ENCODE results near the gene ACYP2.
"Not testable (repeated sequence)": the region's sequence is repeated elsewhere in the genome, so short reads cannot be mapped to it uniquely, and the experiment has no call there.

Gene ACYP2

DNA sequence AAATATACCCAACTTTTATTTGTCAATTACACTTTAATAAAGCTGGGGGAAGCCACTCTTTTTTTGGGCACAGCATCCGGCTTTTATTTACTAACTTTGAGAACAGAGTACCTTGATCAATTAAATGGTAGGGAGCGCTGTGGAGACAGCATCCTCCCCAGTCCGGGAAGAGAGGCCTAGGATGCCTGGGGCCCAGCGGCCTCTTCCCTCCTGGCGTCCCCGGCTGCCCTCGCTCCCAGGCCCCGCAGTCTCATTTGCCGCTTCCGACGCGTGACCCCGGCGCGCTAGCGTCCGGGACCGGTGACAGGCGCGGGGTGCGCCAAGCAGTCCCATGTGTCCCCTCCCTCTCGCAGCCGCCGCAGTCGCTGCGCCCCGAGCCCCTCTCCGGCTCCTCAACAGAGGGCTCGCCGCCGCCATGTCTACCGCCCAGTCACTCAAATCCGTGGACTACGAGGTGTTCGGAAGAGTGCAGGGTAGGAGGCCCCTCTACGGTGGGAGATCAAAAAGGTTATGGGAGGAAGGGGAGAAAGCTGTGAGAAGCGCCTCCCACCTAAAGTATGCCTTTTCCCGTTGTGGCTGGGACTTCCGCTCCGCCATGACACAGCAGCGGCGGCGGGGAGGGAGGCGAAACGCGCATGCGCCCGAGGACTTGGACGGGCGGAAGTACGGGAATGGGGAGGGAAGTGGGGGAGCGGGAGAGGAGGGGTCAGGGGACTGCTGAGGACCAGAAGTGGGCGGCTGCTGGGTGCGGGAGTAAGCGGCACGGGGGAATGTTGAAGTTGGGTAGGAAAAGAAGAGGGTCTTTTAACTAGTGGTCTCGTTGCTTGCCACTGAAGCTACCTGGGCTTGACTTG is at the start of gene ACYP2:
Gene ACYP2 (plus strand): TSS at position 332 of the 854 bp plus-strand sequence.
- DNase-seq = peak; percentile 90

DNA sequence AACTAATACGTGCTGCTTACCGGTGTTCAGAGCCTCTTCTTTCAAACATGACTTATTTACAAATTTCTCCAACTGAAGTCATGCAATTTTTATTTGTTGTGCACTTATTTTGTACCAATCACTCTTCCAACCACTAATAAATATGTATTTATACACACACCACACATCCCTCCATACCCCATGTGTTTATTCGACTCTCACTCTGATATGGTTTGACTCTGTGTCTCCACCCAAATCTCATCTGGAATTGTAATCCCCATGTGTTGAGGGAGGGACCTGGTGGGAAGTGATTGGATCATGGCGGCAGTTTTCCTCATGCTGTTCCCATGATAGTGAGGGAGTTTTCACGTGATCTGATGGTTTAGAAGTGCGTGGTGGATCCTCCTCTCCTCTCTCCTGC is 49.5 kb upstream of the ACYP2 start:
- no peak for DNase-seq

DNA sequence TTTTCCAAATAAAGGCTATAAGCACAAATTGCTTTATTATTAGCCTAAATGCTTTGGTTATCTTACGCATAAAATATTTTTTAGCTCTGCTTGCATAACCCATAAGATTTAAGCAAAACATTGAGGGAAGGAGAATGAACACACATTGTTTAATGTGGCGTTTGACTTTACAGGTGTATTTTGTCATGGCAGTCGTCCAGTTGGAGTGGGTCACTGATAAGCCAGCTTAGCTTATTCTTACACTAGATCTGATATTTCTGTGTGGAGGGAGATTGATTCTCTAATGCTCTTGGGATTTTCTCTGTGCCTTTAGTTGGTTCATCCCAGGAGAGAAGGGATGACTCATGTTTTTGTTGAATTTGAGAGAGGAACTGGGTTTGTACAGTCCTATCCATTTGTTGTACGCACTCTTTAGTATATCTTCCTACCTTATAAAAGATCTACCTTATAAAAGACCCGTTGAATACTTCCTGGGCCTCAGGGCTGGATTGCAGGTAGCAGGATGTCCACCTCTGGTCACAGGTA is 47.5 kb upstream of the ACYP2 start:
- no peak for DNase-seq

DNA sequence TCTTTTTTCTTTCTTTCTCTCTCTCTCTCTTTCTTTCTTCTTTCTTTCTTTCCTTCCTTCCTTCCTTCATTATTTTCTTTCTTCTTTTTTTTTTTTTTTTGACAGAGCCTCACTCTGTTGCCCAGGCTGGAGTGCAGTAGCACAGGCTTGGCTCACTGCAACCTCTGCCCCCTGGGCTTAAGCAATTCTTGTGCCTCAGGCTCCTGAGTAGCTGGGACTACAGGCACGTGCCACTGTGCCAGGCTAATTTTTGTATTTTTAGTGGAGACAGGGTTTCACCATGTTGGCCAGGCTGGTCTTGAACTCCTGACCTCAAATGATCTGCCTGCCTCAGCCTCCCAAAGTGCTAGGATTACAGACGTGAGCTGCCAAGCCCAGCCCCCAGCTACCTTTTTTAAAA is 42.9 kb upstream of the ACYP2 start:
- not testable (repeated sequence) for DNase-seq

DNA sequence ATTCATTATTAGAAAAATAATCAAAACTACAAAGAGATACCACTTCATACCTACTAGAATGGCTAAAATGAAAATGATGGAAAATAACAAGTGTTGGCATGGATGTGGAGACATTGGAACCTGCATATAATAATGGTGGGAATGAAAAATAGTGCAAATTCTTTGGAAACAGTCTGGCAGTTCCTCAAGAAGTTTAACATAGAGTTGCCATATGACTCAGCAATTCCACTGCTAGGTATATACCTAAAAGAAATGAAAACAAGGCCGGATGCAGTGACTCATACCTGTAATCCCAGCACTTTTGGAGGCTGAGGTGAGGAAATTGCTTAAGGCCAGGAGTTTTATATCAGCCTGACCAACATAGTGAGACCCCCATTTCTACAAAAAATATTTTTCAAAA is 41.6 kb upstream of the ACYP2 start:
- no peak for DNase-seq

DNA sequence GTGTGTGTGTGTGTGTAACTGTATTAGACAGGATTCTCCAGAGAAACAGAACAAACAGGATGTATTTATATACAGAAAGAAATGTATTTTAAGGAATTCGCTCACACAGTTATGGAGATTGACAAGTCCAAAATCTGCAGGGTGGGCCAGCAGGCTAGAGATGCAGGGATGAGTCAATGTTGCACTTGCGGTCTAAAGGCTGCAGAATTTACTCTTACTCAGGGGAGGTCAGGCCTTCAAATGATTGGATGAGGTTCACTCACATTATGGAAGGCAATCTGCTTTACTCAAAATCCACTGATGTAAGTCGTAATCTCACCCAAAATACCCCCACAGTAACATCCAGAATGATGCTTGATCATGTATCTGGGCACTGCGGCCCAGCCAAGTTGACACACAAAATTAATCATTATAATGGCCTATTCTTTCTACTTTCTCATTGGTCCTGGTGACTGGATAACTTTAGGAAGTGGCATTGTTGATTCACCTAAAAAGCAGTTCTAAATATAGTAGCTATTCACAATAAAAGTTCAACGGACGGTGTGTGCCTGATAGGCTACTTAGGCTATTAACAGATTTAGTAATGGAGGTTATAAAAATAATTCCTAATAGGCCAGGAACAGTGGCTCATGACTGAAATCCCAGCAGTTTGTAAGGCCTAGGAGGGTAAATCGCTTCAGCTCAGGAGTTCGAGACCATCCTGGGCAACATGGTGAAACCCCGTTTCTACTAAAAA is 40.6 kb upstream of the ACYP2 start:
- DNase-seq = no peak

DNA sequence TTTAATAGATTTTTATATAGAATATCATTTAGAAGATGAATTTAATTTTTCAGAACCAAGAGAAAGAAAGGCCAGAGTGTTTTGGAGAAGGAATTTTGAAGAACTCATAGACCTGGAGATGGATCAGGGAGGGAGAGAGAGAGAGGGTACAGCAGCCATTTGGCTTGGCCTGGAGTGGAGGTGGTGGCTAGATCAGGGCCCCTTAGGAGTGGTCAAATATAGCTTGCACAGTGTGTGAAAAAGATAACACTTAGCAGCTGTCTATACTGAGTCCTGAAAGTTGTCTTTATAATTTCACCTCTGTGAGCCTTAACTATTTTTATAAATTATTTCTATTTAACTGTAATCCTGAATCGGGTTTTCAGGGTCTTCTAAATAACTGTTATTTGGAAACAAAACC is 38.8 kb upstream of the ACYP2 start:
- no peak for DNase-seq

DNA sequence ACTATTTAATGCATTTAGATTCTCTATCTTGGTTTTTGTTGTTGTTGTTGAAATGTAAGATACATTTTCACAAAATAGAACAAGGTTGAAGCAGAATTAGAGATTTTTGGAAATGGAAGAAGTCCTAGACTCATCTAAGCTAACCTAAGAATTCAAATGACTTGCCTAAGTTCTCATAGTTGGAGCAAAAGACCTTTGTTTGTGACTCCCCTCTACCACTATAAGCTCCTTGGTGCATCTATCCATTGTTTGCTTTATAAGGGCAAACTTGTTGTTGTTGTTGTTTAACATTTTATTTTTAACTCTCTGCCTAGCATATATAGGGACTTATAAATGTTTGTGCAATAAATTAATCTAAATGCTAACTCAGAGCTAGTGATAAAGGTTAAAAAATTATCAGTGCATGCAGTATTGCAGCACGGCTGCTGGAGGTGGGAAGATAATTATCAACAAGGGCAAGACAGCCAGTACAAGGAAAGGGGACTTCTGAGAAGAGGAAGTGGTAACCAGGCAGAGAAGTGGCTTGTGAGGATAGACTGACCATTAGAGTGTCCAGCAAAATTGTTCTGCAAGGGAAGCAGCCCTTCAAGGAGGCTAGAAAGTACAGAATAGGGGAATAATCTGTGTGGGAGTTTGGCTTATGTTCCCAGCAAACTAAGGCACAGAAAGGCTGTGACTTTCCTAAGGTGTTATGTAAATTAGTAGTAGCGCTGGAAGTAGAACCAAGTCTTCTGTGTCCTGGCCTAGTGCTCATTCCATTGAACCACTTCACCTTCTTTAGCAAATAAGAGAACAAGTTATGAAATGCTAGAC is 38.1 kb upstream of the ACYP2 start:
- no peak for DNase-seq

DNA sequence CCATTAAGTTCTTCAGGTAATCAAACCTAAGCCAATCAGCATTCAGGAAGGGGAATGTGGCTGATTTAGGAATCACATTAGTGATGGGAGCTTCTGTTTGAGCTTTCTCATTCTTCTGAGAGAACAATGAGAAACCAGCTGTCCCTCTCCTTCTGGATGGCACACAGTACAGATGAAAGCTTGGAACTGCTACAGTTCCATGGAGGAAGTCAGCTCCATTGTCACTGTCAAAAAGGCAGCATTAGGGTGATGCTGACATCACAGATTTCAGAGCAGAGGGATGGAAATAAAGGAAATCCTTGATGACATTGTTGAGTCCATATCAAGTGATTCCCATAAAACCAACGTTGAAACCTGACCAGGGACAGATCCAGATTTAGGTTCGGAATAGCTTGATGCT is 36.1 kb upstream of the ACYP2 start:
- DNase-seq = no peak

DNA sequence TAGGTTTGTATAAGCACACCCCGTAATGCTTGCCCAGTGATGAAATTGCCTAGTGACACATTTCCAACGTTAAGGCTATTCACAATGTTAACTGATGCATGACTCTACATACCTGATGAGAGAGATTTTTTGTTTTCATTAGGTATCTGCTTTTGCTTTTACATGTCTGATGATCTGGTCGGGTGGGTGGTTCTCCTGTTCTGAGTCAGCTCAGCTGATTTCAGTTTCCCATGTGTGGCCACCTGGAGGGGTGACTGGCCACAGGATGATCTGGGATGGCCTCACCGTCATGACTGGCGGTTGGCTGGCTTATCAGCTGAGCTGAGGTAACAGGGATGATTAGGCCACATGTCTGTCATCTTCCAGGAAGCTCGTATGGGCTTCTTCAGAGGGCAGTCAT is 33.8 kb upstream of the ACYP2 start:
- peak; percentile 70 for DNase-seq

DNA sequence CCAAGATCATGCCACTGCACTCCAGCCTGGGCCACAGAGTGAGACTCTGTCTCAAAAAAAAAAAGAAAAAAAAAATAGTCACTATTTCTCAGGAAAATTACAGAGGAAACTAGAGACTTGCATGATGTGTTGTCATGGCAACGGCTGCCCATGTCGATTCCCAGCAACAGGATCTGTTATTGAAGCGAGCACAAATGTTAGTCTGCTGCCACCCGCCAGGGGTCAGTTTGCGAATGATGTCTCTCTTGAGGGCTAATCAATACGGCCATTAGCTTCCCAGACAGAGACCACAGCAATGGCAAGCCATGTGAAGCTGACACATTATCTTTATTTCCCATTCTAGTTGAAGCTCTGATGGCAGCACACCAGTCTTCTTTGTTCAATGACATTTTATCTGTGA is 32.4 kb upstream of the ACYP2 start:
- DNase-seq = no peak

DNA sequence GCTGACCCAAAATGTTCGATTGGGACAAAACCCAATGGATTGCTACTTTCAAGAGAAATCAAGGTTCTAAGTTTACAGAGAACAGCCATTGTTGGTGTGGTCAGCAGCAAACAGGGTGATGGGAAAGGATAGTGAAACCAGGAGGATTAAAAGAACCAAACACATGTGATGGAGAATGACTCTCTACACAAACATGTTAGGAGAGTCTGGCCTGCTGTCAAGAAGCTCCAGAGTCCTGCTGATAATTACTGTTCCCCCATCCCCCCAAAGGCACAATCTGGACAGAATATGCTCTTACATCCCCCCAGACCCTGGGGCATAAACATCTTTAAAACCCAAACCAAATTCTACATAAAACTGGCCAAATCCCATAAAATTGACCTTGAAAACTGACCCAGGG is 32.0 kb upstream of the ACYP2 start:
- DNase-seq = no peak

DNA sequence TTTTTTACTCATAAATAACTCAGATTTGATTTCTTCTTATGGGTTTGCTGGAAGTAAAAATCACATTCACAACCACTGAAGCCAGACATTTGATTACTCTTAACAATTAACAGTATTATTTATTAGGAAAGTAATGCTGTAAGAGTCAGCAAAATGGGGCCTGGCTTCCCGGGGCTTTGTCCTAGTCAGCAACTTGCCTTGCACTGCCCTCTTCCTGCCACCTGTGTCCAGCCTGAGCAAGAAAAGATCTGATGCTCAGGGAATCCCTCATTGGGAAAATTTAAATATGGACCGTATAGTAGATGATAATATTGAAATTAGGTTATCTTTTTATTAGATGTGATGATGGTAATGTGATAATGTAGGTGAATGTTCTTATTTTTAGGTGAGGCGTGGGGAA is 30.8 kb upstream of the ACYP2 start:
- peak; percentile 14 for DNase-seq

DNA sequence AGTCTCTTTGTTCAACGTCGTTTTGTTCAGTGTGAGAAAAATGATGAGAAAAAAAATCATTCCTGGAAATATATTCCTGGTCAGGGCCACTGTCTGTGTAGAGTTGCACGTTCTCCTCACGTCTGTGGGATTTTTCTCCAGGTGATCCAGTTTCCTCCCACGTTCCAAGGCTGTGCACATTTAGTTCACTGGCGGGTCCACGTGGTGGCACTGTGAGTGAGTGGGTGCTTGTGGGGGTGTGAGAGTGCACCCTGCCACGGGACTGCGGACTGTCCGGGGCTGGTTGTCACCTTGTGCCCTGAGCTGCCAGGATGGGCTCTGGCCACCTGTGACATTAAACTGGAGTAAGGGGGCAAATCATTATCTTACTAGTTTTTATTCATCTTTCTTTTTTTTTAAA is 30.3 kb upstream of the ACYP2 start:
- no peak for DNase-seq

DNA sequence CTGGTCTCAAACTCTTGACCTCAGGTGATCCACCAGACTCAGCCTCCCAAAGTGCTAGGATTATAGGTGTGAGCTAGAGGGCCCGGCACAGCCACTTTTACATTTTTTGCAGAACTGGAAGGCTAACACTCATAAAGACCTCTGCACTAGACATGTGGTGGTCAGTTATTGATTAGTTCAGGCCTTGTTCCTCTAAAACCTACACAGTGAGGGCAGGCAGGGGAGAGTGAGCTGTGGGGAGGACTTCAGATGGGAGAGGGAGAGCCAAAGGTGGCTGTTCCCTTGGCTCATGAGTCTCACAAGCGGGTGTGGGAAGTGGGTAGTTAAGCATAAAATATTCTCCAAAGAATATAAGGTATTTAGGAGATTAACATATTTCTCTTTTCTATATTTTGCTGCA is 29.3 kb upstream of the ACYP2 start:
- DNase-seq = no peak

DNA sequence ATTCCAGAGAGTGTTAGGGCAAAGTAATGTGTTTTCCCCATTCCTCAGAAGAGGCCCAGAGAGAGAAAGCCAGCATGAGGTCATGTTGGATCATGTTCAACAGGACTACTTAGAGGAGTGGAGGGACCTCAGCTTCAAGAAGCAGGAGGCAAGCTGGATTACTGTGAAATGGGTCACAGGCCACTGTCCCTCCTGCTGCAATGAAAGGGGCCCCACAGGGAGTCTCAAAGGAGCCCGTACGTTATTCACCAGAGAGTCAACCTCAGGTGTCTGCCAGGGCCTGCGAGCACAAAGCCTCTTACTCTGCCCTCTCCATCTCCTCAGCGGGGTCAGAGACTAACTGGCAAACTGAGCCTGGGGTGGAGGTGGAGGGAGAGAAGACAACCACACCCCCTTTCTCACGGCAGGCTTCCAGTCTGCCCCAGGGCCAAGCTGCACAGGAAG is 27.2 kb upstream of the ACYP2 start:
- no peak for DNase-seq

DNA sequence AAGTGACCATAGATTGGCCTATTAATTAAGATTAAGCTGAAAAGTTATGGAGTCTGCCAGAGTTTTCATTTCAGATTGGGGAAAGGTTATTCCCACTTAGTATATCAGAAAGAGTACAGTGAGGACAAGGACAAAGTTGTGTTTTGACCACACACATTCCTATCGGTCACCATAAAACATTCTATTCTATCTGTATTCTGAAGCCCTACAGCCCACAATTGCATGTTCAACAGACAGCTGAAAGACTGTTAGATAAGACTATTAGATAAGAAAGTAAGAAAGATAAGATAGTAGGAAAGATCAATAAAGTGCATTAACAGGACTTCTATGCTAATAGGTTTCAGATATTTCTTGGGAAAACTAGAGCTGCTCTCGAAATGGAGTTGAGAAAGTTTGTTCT is 26.7 kb upstream of the ACYP2 start:
- no peak for DNase-seq

DNA sequence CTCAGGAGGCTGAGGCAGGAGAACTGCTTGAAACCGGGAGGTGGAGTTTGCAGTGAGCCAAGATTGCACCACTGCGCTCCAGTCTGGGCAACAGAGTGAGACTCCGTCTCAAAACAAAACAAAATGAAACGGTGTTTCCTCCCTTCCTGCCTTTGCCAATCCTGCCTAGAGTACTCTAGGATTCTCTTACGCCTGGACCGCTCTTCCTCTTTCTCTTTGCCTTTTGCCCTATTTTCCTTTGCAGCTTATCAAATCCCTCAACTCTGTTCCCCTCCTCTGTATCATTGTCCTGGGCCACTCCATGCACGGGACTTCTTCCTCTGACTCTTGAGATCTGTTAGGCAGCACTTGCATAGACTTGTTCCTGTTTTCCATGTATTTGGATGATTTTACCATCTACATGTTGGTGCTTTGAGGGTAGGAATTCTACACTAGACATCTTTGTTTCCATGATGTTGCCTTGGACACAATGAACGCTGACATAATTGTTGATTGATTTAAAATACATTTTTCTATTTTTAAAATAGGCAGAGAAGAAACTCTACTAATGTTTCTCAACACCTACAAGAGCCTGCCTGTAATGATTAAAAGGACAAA is 24.8 kb upstream of the ACYP2 start:
- no peak for DNase-seq

DNA sequence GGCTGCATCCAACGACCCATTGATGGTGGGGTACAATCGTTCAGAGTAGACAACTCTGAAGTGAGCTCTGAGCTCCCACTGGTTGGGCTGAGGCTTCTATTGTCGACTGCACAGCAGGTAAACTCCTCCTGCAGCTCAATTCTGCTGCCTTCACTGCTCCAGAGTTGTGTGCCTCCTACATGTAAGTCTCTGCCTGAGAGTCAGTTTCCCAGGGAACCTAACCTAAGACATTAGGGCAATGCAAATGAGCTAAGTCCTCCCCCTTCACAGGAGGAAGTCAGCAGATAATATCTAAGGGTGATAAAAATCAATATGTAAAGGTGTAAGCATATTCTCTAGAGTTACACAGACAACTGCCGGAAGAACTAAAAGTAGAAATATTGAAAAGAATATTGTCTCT is 22.5 kb upstream of the ACYP2 start:
- DNase-seq = no peak

DNA sequence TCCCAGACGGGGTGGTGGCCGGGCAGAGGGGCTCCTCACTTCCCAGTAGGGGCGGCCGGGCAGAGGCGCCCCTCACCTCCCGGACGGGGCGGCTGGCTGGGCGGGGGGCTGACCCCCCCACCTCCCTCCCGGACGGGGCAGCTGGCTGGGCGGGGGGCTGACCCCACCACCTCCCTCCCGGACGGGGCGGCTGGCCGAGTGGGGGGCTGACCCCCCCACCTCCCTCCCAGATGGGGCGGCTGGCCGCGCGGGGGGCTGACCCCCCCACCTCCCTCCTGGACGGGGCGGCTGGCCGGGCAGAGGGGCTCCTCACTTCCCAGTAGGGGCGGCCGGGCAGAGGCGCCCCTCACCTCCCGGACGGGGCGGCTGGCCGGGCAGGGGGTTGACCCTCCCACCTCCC is 20.0 kb upstream of the ACYP2 start:
- not testable (repeated sequence) for DNase-seq

DNA sequence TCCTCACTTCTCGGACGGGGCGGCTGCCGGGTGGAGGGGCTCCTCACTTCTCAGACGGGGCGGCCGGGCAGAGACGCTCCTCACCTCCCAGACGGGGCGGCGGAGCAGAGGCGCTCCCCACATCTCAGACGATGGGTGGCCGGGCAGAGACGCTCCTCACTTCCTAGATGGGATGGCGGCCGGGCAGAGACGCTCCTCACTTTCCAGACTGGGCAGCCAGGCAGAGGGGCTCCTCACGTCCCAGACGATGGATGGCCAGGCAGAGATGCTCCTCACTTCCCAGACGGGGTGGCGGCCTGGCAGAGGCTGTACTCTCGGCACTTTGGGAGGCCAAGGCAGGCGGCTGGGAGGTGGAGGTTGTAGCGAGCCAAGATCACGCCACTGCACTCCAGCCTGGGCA is 19.3 kb upstream of the ACYP2 start:
- not testable (repeated sequence) for DNase-seq

DNA sequence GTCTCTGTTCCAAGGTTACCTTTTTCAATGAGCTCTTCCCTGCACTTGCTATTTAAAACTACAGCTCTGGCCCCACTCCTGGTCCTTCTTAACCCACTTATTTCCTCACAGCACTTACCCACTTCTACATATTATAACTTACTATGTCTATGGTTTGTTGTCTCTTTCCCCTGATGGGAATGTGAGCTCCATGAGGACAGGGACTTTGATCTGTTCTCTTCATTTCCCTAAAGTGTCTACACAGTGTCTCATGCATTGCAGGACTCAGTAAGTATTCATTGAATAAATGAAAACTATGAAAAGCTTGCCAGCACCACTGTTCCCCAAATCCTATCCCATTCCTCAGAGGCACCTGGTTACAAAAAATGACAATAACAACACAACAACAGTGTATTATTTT is 18.3 kb upstream of the ACYP2 start:
- DNase-seq = no peak

DNA sequence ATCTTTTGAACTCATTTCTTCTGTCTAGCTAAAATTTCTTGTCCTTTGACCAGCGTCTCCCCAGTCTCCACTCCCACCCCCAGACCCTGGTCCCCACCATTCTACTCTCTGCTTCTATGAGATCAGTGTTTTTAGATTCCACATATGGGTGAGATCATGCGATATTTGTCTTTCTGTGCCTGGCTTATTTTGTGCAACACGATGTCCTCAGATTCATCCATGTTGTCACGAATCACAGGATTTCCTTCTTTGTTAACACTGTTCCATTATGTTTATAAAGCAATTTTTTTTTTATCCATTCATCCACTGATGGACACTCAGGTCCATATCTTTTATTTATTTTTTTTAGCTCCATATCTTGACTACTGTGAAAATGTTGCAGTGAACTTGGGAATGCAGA is 16.0 kb upstream of the ACYP2 start:
- DNase-seq = no peak
